GM19239 (cell line): ENCODE measurements around the gene OAS1.
"Not testable (repeated sequence)": the region's sequence is repeated elsewhere in the genome, so short reads cannot be mapped to it uniquely, and the experiment has no call there.

ENCODE experiments used
- DNase-seq: peaks from one replicate; pipeline ENCODE4 v3.0.0; 2011; ENCODE audit warnings: low spot score; ENCODE audit not compliant: insufficient read length
- FAIRE-seq: peaks from 2 replicates; lab custom pipeline; 2011; peaks lifted over from hg19 to GRCh38; lab: Jason Lieb, UNC

The OAS1 gene

GRCh38 chr12:112933129-112933505 is 26.4 kb downstream of the OAS1 start:
- FAIRE-seq (no peak), DNase-seq (no peak)

GRCh38 chr12:112936264-112936663 is 29.5 kb downstream of the OAS1 start:
- FAIRE-seq (no peak), DNase-seq (no peak)

DNA sequence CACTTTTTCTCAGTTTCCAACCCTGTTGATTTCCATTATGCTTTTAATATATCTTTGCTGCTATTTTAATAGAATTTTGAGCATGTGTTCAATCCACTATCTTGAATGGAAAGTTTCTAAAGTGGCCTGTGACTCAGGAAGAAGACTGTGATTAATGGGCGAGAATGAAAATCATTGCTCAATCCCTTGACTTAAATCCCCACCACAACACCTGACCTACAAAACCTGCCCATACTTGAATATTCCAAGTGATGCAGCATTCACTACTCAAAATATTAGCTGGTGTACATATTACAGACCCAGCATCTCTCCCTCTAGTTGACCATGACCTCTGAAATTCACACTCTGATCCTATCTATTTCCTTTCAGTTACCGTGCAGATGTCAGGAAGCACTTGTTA is 30.2 kb downstream of the OAS1 start:
- DNase-seq (no peak), FAIRE-seq (no peak)

DNA sequence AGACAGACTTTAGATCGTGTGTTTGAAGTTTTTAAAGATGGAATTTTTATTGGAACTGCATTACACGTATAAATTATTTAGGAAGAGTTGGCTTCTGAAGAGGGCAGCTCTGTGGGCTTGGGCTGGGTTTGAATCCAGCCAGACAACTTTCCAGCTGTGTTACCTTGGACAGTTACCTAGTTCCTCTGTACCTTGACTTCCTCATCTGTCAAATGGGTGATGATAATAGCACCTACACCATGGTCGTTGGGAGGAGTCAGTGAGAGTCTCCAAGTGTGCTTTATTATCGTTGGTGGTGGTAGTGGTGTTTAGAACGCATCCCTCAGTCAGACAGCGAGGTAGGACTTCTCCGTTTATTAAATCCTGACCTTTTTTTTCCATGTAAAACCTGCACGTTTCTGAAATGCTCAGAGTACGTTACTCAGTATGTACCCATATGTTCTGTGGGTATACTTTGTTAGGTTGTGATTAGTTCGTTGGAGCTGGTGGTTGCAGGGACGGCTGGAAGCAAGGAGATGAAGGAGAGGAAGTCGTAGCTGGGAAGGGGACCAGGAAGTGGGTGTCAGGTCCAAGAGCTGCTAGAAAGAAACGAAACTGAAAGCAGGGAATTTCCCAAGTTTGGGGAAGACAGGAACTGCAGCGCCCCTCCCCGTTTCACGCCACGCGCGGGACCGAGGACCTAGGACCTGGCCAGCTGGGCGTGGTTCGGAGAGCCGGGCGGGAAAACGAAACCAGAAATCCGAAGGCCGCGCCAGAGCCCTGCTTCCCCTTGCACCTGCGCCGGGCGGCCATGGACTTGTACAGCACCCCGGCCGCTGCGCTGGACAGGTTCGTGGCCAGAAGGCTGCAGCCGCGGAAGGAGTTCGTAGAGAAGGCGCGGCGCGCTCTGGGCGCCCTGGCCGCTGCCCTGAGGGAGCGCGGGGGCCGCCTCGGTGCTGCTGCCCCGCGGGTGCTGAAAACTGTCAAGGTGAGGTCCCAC is 31.3 kb downstream of the OAS1 start, which contains the start of gene OAS3:
Gene OAS3 (plus strand): TSS at position 734 of the 979 bp plus-strand sequence. CDS start 57 bp downstream, at position 791.
- FAIRE-seq = peak; percentile 91
- peak; percentile 28 for DNase-seq

DNA sequence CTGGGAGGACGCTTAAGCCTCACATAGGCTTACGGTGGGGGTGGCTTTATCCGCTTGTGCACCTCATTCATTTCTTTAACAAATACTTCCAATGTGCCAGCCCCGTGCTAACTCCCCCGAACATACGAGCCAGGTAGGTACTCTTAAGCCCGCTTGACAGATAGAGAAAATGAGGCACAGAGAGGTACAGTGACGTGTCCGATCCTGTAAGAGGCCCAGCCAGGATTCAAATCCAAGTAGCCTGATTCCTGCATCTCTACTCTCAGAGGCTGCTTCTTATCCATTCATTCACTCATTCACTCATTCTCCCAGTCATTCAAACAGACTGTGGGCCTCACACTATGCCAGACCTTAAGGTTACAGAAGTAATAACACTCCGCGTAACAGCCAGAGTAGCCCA is 32.0 kb downstream of the OAS1 start:
- DNase-seq (no peak), FAIRE-seq (no peak)

DNA sequence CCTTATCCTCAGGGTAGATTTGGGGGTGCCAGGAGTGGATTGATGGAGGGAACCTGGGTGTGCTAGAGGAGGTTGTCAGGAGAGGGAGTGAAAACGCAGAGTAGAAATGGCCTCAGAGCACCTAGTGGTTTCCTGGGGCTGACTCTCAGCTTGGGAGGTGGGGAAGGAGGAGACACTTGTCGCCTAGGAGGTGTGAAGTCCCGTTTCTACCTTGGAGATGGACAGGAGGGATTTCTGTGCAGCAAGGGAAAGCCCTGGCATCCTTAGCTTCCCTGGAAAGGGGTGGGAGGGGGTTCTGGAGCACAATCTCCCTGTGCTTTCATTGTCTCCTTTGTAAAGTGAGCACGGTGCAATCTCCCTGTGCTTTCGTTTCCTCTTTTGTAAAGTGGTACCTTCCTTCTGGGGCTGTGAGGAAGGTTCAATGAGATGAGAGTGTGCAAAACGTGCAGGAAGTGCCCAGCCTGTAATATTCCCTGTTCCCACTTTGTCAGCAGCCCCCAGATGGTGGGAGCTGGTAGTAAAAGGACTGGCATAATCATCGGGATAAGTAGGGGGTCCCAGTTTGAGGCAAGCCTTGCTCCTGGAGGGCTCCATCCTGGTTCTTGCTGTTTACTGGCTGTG is 33.1 kb downstream of the OAS1 start:
- DNase-seq (peak; percentile 52), FAIRE-seq (peak; percentile 94)

- DNase-seq = no peak
- FAIRE-seq = no peak
Observed at GRCh38 chr12:112941528-112942335, 35.0 kb downstream of the OAS1 start.

GRCh38 chr12:112942572-112942971 is 35.8 kb downstream of the OAS1 start:
- FAIRE-seq = no peak
- DNase-seq = no peak

DNA sequence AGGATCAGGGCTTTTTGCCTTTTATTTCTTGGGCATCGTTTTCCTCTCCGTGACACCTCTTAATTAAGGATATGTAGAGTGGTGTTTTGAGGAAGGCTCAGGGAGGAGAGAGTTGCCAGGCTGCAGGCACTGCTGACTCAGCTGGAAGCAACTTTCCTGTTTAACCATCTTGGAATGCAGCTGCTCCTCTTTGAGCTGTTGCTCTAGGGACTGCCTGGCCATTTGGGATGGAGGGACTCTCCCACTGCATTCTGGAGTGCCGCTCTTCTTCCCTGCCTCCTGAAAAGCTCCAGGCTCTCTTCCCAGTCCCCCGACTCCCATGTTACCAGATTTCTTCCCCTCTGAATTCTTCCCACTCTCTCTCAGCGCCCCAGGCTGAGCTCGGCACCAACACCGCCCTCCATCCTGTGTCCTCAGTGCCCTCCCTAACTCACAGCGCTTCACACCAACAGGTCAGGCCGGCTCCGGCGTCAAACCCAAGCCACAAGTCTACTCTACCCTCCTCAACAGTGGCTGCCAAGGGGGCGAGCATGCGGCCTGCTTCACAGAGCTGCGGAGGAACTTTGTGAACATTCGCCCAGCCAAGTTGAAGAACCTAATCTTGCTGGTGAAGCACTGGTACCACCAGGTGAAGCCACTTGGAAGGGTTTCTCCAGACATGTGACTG is 37.4 kb downstream of the OAS1 start:
- no peak for FAIRE-seq

GRCh38 chr12:112945515-112945914 is 38.8 kb downstream of the OAS1 start:
- DNase-seq = no peak
- FAIRE-seq = no peak

More for the DNA sequence above, 37.4 kb downstream of the OAS1 start:
- DNase-seq = no peak

GRCh38 chr12:112946236-112947000 is 39.7 kb downstream of the OAS1 start:
- FAIRE-seq = no peak
- no peak for DNase-seq

- FAIRE-seq (no peak), DNase-seq (no peak)
Observed at GRCh38 chr12:112947314-112947713, 40.6 kb downstream of the OAS1 start.

DNA sequence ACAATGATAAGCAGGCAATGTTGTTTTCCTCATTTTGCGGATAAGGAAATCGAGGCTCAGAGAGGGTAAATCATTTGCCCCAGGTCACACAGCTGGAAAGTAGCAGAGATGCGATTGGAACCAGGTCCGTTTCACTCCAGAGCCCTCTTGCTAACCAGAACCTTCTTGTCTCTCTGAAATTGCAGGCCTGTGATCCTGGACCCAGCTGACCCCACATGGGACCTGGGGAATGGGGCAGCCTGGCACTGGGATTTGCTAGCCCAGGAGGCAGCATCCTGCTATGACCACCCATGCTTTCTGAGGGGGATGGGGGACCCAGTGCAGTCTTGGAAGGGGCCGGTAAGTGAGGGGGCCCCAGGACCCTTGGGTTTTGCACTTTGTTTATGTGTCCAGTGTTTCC is 41.0 kb downstream of the OAS1 start:
- FAIRE-seq = no peak
- no peak for DNase-seq

GRCh38 chr12:112948806-112949205 is 42.0 kb downstream of the OAS1 start:
- DNase-seq = no peak
- no peak for FAIRE-seq

- DNase-seq = no peak
- FAIRE-seq = no peak
Observed at GRCh38 chr12:112950701-112951100, 43.9 kb downstream of the OAS1 start.

DNA sequence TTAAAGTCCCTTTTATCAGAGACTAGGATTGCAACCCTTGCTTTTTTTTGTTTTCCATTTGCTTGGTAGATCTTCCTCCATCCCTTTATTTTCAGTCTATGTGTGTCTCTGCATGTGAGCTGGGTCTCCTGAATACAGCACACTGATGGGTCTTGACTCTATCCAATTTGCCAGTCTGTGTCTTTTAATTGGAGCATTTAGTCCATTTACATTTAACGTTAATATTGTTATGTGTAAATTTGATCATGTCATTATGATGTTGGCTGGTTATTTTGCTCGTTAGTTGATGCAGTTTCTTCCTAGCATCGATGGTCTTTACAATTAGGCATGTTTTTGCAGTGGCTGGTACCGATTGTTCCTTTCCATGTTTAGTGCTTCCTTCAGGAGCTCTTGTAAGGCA is 50.4 kb downstream of the OAS1 start:
- FAIRE-seq, DNase-seq: not testable (repeated sequence)

DNA sequence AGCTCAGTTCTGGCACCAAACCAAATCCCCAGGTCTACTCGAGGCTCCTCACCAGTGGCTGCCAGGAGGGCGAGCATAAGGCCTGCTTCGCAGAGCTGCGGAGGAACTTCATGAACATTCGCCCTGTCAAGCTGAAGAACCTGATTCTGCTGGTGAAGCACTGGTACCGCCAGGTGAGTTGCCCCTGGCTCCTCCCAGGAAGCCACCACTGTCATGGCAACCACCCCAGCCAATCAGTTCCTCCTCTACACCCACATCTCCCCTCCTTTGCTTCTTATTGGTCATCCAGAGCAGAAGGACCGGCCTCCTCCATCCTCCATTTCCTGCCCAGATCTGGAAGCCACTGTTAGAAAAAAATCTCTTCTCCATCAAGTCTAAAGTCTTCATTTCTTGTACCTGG is 54.3 kb downstream of the OAS1 start:
- FAIRE-seq (peak; percentile 31), DNase-seq (no peak)

DNA sequence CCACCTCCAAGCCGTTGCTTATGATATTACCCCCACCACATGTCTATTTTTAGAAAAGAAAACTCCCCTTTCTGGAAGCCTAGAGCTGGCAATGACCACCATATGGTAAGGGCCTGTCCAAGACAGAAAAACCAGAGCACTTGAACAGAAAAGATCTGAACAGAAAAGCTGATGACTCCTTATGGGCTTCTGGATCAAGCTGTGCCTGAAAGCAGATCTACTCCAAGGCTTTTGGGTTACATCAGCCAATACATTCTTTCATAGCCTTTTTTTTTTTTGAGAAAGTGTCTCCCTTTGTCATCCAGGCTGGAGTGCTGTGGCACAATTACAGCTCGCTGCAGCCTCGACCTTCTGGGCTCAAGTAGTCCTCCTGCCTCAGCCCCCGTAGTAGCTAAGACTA is 54.8 kb downstream of the OAS1 start:
- FAIRE-seq (no peak), DNase-seq (no peak)

DNA sequence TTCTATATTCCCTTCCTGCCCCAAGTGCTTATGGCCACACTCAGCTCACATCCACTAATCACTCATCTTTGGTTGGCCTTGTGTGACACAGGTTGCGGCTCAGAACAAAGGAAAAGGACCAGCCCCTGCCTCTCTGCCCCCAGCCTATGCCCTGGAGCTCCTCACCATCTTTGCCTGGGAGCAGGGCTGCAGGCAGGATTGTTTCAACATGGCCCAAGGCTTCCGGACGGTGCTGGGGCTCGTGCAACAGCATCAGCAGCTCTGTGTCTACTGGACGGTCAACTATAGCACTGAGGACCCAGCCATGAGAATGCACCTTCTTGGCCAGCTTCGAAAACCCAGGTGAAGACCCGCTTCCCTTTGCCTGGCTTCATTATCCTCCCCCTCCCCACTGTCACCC is 55.8 kb downstream of the OAS1 start:
- no peak for FAIRE-seq
- no peak for DNase-seq
